Measurements from ENCODE around the gene CAMK1G. TPM values are rescaled to one million over a fixed set of nuclear protein-coding genes. Genes with fewer than 3 reads are reported as not detected.

The CAMK1G gene
- total RNA-seq, 1 experiment from 2014 or later, result 21.2 TPM

DNA sequence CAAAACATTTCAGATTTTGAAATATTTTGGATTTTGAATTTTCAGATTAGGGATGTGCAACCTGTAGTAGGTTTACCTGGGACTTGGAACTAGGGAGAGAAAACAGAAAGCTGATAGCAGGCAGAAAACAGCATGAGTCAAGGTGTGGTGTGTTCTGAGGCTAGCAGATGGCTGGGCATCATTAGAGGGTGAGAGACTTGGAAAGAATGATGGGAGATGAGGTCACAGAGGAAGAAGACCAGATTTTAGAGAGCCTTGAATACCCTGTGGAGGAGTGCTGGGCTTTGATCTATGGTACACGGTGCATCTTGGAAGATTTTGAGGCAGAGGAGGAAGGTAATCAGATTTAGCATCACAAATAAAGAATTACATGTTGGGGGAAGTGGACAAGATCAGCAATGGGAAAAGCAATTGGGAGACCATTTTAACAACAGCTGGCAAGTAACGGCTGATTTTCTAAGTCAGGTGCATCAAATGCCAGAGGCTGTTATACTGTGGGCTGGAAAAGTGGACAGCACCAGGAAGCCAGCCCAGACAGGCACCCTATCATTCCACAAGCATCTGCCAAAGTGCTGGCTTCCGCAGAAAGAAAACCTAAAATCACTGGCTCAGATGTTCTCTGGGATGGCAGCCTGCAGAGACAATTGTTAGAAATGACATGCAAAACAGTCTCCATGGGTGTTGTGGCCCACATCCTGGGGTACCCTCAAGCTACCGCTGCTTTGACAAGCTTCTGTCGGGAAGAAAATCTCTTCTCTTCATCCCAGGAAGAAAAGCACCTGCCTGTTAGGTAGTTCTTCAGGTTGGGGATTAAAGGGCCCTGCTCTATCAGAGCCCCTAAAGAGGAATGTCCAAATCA, 30.9 kb upstream of the CAMK1G start:
- intact Hi-C loops (cut with micrococcal nuclease; ENCODE audit: unreplicated experiment), result no loop called here
- no peak for DNase-seq (ENCODE audit: low spot score)
- BruUV-seq (replicated peaks), result no TSS peak
- TF ChIP-seq, protein P1, sequence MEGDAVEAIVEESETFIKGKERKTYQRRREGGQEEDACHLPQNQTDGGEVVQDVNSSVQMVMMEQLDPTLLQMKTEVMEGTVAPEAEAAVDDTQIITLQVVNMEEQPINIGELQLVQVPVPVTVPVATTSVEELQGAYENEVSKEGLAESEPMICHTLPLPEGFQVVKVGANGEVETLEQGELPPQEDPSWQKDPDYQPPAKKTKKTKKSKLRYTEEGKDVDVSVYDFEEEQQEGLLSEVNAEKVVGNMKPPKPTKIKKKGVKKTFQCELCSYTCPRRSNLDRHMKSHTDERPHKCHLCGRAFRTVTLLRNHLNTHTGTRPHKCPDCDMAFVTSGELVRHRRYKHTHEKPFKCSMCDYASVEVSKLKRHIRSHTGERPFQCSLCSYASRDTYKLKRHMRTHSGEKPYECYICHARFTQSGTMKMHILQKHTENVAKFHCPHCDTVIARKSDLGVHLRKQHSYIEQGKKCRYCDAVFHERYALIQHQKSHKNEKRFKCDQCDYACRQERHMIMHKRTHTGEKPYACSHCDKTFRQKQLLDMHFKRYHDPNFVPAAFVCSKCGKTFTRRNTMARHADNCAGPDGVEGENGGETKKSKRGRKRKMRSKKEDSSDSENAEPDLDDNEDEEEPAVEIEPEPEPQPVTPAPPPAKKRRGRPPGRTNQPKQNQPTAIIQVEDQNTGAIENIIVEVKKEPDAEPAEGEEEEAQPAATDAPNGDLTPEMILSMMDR (conservative IDR thresholded peaks at IDR 0.05; ENCODE audit: low read depth, low read length), result no peak
- TF ChIP-seq EZH2 (IDR thresholded peaks at IDR 0.05; ENCODE audit: borderline replicate concordance, low read depth, low read length, poor library complexity, severe bottlenecking), result no peak
- Histone ChIP-seq H3K36me3 (ENCODE audit: insufficient read depth, low read length, poor library complexity, severe bottlenecking) (no peaks in the 10 kb centered on the region), H3K9me3 (ENCODE audit: low read depth, low read length, poor library complexity, severe bottlenecking) (no peaks in the 10 kb centered on the region), H3K4me1 (ENCODE audit: insufficient read depth, low read length, poor library complexity, severe bottlenecking) (peaks cover 6% of the 10 kb centered on the region), H3K27me3 (replicated peaks; ENCODE audit: insufficient read depth, low read depth, low read length, poor library complexity) (peaks cover 50% of the 10 kb centered on the region), H3K4me3 (ENCODE audit: low read depth, low read length, poor library complexity, severe bottlenecking) (no peak overlapping the region), H3K27ac (ENCODE audit: low read depth, low read length, poor library complexity, severe bottlenecking) (no peak overlapping the region)
- ChIA-PET CTCF (interaction anchor here (0.5 to 0.7 kb wide), 2 partner anchors 17 to 498 kb away, joined by 3 to 8 read pairs; no protein-coding TSS in a partner anchor), POLR2A (ENCODE audit: low non-redundant PET) (no interaction called here)

DNA sequence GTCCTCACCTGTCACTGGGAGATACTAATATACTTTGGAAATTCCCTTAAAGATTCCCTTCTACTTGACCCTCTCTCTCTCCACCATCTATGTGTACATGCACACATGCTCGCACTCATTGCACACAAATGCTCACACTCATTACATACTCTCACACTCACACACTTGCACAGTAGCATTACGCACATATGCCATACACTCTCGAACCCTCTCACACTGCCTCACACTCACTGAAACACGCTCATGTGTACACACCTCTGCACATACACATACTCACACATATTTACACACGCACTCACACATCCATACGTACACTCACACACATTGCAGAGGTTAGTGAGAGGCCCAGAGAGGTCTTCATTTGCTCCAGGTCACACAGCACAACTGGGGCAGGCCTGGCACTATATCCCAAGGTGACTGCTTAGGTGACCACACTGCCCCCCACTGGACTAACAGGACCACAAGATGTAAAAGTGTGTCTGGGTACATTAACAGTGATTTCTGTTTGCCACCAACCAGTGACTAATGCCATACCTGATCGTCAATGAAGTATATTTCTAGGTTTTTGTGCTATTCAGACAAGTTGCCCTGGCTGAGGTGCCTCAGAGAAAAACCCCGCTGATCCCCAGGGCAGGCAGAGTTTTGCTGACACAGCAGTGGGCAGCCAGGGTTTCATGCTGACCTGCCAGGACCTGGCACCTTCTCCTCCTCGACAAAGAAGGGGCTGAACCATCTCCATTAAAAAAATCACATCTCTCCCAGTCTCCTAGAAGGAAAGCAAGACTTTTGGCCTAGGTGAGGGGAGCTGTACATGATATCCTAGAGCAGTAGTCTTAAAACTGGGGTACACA, 28.5 kb upstream of the CAMK1G start:
- Histone ChIP-seq H3K4me1 (ENCODE audit: insufficient read depth, low read length, poor library complexity, severe bottlenecking) (no peaks in the 10 kb centered on the region), H3K27me3 (replicated peaks; ENCODE audit: insufficient read depth, low read depth, low read length, poor library complexity) (peaks cover 42% of the 10 kb centered on the region), H3K36me3 (ENCODE audit: insufficient read depth, low read length, poor library complexity, severe bottlenecking) (no peaks in the 10 kb centered on the region), H3K4me3 (ENCODE audit: low read depth, low read length, poor library complexity, severe bottlenecking) (no peak overlapping the region), H3K9me3 (ENCODE audit: low read depth, low read length, poor library complexity, severe bottlenecking) (no peaks in the 10 kb centered on the region), H3K27ac (ENCODE audit: low read depth, low read length, poor library complexity, severe bottlenecking) (no peak overlapping the region)
- POLR2A ChIA-PET (ENCODE audit: low non-redundant PET), result no interaction called here
- TF ChIP-seq, protein P1 (conservative IDR thresholded peaks at IDR 0.05; ENCODE audit: low read depth, low read length), result peak; percentile 30; the same call in 1 of the 2 replicates
- no peak for TF ChIP-seq EZH2 (IDR thresholded peaks at IDR 0.05; ENCODE audit: borderline replicate concordance, low read depth, low read length, poor library complexity, severe bottlenecking)
- BruUV-seq (replicated peaks), result no TSS peak
- DNase-seq (ENCODE audit: low spot score), result no peak
- intact Hi-C loops (cut with micrococcal nuclease; ENCODE audit: unreplicated experiment), result no loop called here
- CTCF ChIA-PET, result no interaction called here

DNA sequence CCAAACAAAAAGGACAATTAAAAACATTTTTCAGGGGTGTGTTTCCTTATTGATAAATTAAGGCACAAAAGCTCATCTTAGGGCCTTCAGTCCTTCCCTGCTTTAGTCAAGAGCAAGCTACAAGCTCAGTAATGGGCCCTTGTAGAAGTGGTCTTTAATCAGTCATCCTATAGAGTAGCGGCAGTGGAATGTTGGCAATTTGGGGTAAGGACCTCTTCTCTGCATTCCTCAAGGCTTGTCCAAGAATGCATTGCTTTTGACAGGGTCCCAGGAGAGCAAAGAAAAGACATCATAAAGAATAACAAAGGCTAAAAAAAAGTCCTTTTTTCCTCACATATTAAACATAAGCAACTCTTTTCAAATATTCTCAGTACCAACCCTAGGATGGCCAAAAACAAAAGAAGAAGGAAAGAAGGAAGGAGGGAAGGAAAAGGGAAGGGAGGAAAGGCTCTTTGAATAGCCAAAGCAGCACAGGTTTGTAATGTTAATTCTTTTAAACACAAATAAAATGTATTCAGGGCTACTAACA, 27.3 kb upstream of the CAMK1G start:
- POLR2A ChIA-PET (ENCODE audit: low non-redundant PET), result no interaction called here
- no TSS peak for BruUV-seq (replicated peaks)
- Histone ChIP-seq H3K27ac (ENCODE audit: low read depth, low read length, poor library complexity, severe bottlenecking) (no peak overlapping the region), H3K36me3 (ENCODE audit: insufficient read depth, low read length, poor library complexity, severe bottlenecking) (no peaks in the 10 kb centered on the region), H3K4me3 (ENCODE audit: low read depth, low read length, poor library complexity, severe bottlenecking) (no peak overlapping the region), H3K9me3 (ENCODE audit: low read depth, low read length, poor library complexity, severe bottlenecking) (no peaks in the 10 kb centered on the region), H3K4me1 (ENCODE audit: insufficient read depth, low read length, poor library complexity, severe bottlenecking) (no peaks in the 10 kb centered on the region), H3K27me3 (replicated peaks; ENCODE audit: insufficient read depth, low read depth, low read length, poor library complexity) (peaks cover 29% of the 10 kb centered on the region)
- no peak for DNase-seq (ENCODE audit: low spot score)
- CTCF ChIA-PET, result no interaction called here
- TF ChIP-seq, protein P1 (conservative IDR thresholded peaks at IDR 0.05; ENCODE audit: low read depth, low read length), result no peak
- no peak for TF ChIP-seq EZH2 (IDR thresholded peaks at IDR 0.05; ENCODE audit: borderline replicate concordance, low read depth, low read length, poor library complexity, severe bottlenecking)
- intact Hi-C loops (cut with micrococcal nuclease; ENCODE audit: unreplicated experiment), result no loop called here

All from A673 (cell line).